K562 (cell line): Measurements from ENCODE around the gene GJB2. TPM values are rescaled to one million over a fixed set of nuclear protein-coding genes. Genes with fewer than 3 reads are reported as not detected.
A peak's percentile ranks its signal among the peaks of the same experiment; 100 is the strongest.

Experiments used
- ATAC-seq: fragments of 200-7000 bp; cut with Tn5 transposase; 3 replicates; pipeline ENCODE4 v1.9.1; 2020; ENCODE audit warnings: moderate library complexity
- BruUV-seq: library from RNA; stranded (reverse); fragments of 400-500 nt; replicated peaks from 2 replicates; lab custom pipeline; 2021; lab: Mats Ljungman, UMichigan
- CTCF ChIA-PET: fragments of 300-600 bp; formaldehyde crosslinking; extraction: SDS; loops from one replicate; lab custom pipeline; 2021; ENCODE audit warnings: low intra/inter-chr PET ratio; lab: Yijun Ruan, JAX
- POLR2A ChIA-PET: fragments of 300-600, 350-650 bp; sonication (Branson Sonifier 250); formaldehyde crosslinking; extraction: SDS; loops from one replicate; lab custom pipeline; 2021; ENCODE audit warnings: antibody characterized with exemption, inconsistent platforms; lab: Yijun Ruan, JAX
- DNase-seq, 4 experiments: peaks; one replicate each; pipeline versions ENCODE4 v3.0.0 to v3.0.0-alpha.2; 2011 to 2018; ENCODE audit warnings: low spot score in 3 of 4, mixed read lengths in 3 of 4; ENCODE audit errors: extremely low read depth in 1 of 4
- FAIRE-seq: peaks from 2 replicates; lab custom pipeline; 2011; peaks lifted over from hg19 to GRCh38; lab: Jason Lieb, UNC
- H2AFZ ChIP-seq: 2 replicates; pipeline ENCODE4 v1.6.0; 2011; ENCODE audit warnings: low read depth, low read length, control low read depth, inconsistent platforms
- H3K27ac ChIP-seq: fragments of 200-600 bp; 3 replicates; pipeline ENCODE4 v1.8.0; 2011; ENCODE audit warnings: low read depth, mild to moderate bottlenecking, control low read depth, inconsistent platforms, low read length, moderate library complexity, mixed read lengths; ENCODE audit errors: extremely low read depth
- H3K27me3 ChIP-seq, 2 experiments: fragments of 300-600 bp in 1 of 2; 2 replicates in 1 of 2; 3 replicates in 1 of 2; pipeline versions ENCODE4 v1.6.0 to v1.8.0; 2011; ENCODE audit warnings: inconsistent platforms in 2 of 2, low read length in 2 of 2, mild to moderate bottlenecking in 1 of 2, mixed read lengths in 1 of 2, moderate library complexity in 1 of 2; ENCODE audit not compliant: control insufficient read depth in 2 of 2, insufficient read depth in 2 of 2
- H3K36me3 ChIP-seq: fragments of 300-600 bp; 3 replicates; pipeline ENCODE4 v1.8.0; 2011; ENCODE audit warnings: mild to moderate bottlenecking, low read length, inconsistent platforms; ENCODE audit not compliant: control insufficient read depth, insufficient read depth
- H3K4me1 ChIP-seq, 2 experiments: fragments of 200-600 bp in 1 of 2; replicated peaks in 1 of 2; 2 replicates in 1 of 2; 3 replicates in 1 of 2; pipeline versions ENCODE4 v1.5.1 to v1.8.0; 2011; ENCODE audit warnings: inconsistent platforms in 2 of 2, low read length in 2 of 2, mild to moderate bottlenecking in 1 of 2, mixed read lengths in 1 of 2, moderate library complexity in 1 of 2; ENCODE audit not compliant: control insufficient read depth in 2 of 2, insufficient read depth in 2 of 2
- H3K4me2 ChIP-seq: 2 replicates; pipeline ENCODE4 v1.6.1; 2011; ENCODE audit warnings: low read length, control low read depth, inconsistent platforms, mixed read lengths; ENCODE audit not compliant: insufficient read depth
- H3K4me3 ChIP-seq: fragments of 200-600 bp; sonication (generic), shearing (Covaris generic); 2 replicates; pipeline ENCODE4 v1.5.1; 2016; ENCODE audit warnings: control low read depth, inconsistent platforms
- H3K79me2 ChIP-seq: fragments of 200-600 bp; 3 replicates; pipeline ENCODE4 v1.8.0; 2011; ENCODE audit warnings: low read length, inconsistent platforms; ENCODE audit not compliant: control insufficient read depth, insufficient read depth
- H3K9ac ChIP-seq, 2 experiments: 2 replicates each; pipeline versions ENCODE4 v1.6.0 to v1.6.1; 2011; ENCODE audit warnings: low read depth in 2 of 2, low read length in 2 of 2, control low read depth in 1 of 2, inconsistent platforms in 1 of 2, mild to moderate bottlenecking in 1 of 2, mixed read lengths in 1 of 2; ENCODE audit not compliant: insufficient read depth in 1 of 2
- H3K9me1 ChIP-seq: one replicate; pipeline ENCODE4 v1.6.0; 2011; ENCODE audit warnings: inconsistent platforms, mild to moderate bottlenecking, low read length, moderate library complexity; ENCODE audit not compliant: control insufficient read depth, insufficient read depth
- H3K9me3 ChIP-seq: replicated peaks from 2 replicates; pipeline ENCODE4 v1.5.1; 2011; ENCODE audit warnings: low read depth, low read length, inconsistent platforms; ENCODE audit not compliant: control insufficient read depth, insufficient read depth
- H4K20me1 ChIP-seq: replicated peaks from 2 replicates; pipeline ENCODE4 v1.6.1; 2011; ENCODE audit warnings: low read length, inconsistent platforms, mixed read lengths; ENCODE audit not compliant: control insufficient read depth, insufficient read depth
- CBFA2T3 ChIP-seq: fragments of 450-650 bp; IDR thresholded peaks from 2 replicates; pipeline ENCODE4 v1.6.1; 2017
- EGR1 ChIP-seq: fragments of 450-650 bp; conservative IDR thresholded peaks from 2 replicates; pipeline ENCODE4 v1.6.1; 2017; ENCODE audit warnings: mild to moderate bottlenecking
- MCM5 ChIP-seq: fragments of 450-650 bp; IDR thresholded peaks from 2 replicates; pipeline ENCODE4 v1.6.1; 2016; ENCODE audit warnings: low read depth
- RFX7 ChIP-seq: fragments of 250-450 bp; sonication (Bioruptor Pico); IDR thresholded peaks from 2 replicates; pipeline ENCODE4 v1.5.1; 2021; ENCODE audit warnings: mild to moderate bottlenecking
- TAF1 ChIP-seq: IDR thresholded peaks from 2 replicates; pipeline ENCODE4 v1.6.1; 2011; ENCODE audit warnings: mild to moderate bottlenecking, low read length, moderate library complexity; ENCODE audit not compliant: insufficient read depth, control insufficient read depth, severe bottlenecking; ENCODE audit errors: extremely low read depth
- TAF9B ChIP-seq: fragments of 450-650 bp; IDR thresholded peaks from 2 replicates; pipeline ENCODE4 v1.6.1; 2018; ENCODE audit warnings: mild to moderate bottlenecking; ENCODE audit not compliant: partially characterized antibody
- WGBS: fragments of 100-300 bp; shearing (Covaris generic); methylation state at CpG from one replicate; pipeline ENCODE4 v1.1.6; 2016; ENCODE audit warnings: low coverage, mixed read lengths; ENCODE audit not compliant: insufficient coverage; ENCODE audit errors: missing lambda C conversion rate; 5-methylcytosine and 5-hydroxymethylcytosine counted together
- in situ Hi-C: fragments of 300-500 bp; cut with MboI; formaldehyde crosslinking; loops from 4 replicates; pipeline ENCODE4 v1.15.0; 2018; ENCODE audit warnings: inconsistent platforms, mixed read lengths
- intact Hi-C: fragments of 100-400 bp; cut with micrococcal nuclease; formaldehyde crosslinking; loops from 2 replicates; pipeline ENCODE4 v1.14.2; 2022
- polyA plus RNA-seq, 8 experiments: library from polyadenylated mRNA; depleted of rRNA in 4 of 8; stranded (reverse) in 5 of 8; unstranded in 3 of 8; fragments of >200 nt; fragmentation: Nextera tagmentation in 2 of 8; fragmentation: Illumina TruSeq in 1 of 8; extraction: Ambion mirVana in 2 of 8; extraction: Trizol in 1 of 8; gene quantifications; 2 replicates each; pipeline versions ENCODE4 v1.2.1 to v1.2.3, GENCODE V29; 2011 to 2014; ENCODE audit warnings: inconsistent platforms in 1 of 8, missing spikeins in 1 of 8
- total RNA-seq, 7 experiments: library from RNA; depleted of rRNA in 6 of 7; stranded (reverse); fragments of >200 nt in 6 of 7; fragmentation: Illumina TruSeq in 2 of 7; extraction: Trizol in 2 of 7; gene quantifications; 2 replicates each; pipeline versions ENCODE4 v1.2.1 to v1.2.3, GENCODE V29; 2011 to 2021; ENCODE audit warnings: low replicate concordance in 1 of 7
- TF ChIP-seq, protein P1 (sequence below): fragments of 450-650 bp; IDR thresholded peaks from 2 replicates; pipeline ENCODE4 v1.6.1; 2018; ENCODE audit not compliant: partially characterized antibody

Gene GJB2
- total and polyA plus RNA-seq, 9 of the 15 experiments (the other 6 are each of a cell fraction or from before 2014, with no cell fraction given), result not detected

DNA sequence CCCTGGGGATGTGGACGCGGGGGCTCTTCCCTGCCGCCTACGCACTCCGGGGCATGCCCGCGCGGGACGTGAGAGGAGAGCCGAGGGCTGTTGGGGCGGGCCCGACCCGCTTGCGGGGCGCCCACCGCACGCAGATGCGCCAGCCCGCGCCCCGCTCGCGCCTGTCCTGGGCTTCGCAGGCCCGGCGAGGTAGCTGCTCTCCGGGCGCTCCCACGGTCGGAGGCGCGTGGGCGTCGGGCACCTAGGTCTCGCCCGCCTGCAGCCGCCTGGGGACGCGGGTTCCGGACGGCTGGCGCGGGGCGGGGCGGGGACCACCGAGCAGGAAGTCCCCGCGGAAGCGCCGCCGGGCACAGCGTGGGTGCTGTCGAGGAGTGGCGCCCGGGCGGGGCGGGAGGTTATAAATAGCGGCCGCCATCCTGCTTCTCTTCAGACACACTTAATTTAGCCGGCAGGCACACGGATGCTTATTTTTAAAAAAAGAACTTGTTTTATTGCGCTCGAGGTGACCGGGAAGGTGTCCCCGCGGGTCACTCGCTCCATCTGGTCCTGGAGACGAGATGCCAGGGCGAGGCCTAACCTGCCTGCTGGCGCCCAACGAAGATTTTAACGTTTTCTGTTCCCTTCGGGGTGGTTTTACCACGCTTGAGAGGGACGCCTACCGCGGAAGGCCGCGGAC lies 31.3 kb downstream of the GJB2 start:
- CTCF ChIA-PET, result interaction anchor here (0.5 kb wide), 1 partner anchor 142 kb away, joined by 3 read pairs; no protein-coding TSS in a partner anchor
- H3K79me2 ChIP-seq, result no peaks in the 10 kb centered on the region
- no peak overlapping the region for H3K4me2 ChIP-seq
- H3K9me3 ChIP-seq, result no peaks in the 10 kb centered on the region
- H3K4me3 ChIP-seq, result no peak overlapping the region
- ATAC-seq (no peak), DNase-seq (no peak), FAIRE-seq (no peak)
- POLR2A ChIA-PET, result no interaction called here
- no peak overlapping the region for H3K27ac ChIP-seq
- H3K9ac ChIP-seq, result no peak overlapping the region
- intact Hi-C loops, result no loop called here
- no peaks in the 10 kb centered on the region; the same call in 1 of the 2 replicates for H4K20me1 ChIP-seq
- H3K4me1 ChIP-seq, result peaks cover 0 to 13% of the 10 kb centered on the region in 2 experiments; a peak in 3 of 5 replicates
- WGBS, result 91% methylated on average over 16 of the region's 79 CpGs
- peaks cover 3 to 6% of the 10 kb centered on the region in 2 experiments; a peak in 3 of 5 replicates for H3K27me3 ChIP-seq
- in situ Hi-C loops, result loop anchor here (10.0 kb wide), 1 partner anchor 177 kb away; no protein-coding TSS in a partner anchor
- no TSS peak for BruUV-seq
- H3K9me1 ChIP-seq, result no peaks in the 10 kb centered on the region
- no peaks in the 10 kb centered on the region for H3K36me3 ChIP-seq
- TF ChIP-seq MCM5, result no peak
- H2AFZ ChIP-seq, result no peak overlapping the region

DNA sequence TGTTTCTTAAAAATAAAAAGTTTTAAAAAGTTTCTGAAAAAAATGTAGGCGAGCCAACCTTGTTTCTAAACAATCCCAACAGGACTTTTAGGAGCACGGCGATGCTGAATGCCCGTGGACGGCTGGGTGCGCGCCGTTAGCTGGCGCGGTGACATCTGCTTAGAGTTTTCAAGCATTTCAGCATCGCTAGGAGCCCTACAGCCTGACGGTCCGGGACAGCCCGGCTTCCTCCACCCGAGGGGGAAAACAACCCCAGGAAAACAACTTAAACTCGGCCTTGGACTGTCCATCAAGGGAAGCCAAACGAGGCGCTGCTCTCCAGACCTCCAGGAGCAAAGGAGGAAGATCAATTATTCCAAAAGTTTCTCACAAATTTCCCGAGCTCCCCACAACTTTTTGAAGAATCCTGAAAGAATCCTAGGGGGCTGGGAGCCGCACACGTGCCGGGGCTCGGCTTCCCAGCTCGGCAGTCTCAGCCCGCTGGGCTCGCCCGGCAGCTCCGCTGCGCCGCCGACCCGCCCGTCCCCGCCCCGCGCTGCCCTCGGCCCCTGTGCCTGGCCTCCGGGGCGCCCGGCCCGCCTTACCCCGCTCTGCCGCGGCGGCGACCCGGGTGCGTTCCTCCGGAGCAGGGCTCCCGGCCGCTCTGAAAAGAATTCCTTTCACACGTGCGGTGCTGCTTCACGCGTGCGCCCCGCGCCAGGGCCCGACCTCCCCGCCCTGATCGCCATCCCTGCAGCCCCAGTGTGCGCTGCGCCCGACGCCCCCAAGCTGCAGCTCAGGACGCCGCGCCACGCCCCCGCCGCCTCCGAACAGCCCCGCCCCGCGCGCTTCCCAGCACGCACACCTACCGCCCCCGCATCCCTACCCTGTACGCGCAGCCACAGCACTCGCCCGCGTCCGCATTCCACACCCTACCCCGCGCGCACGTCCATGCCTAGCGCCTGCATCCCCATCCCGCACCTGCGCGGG lies 32.1 kb downstream of the GJB2 start, which contains the start of gene GJA3:
TSS of gene GJA3 (minus strand) at position 747 of the 969 bp plus-strand sequence. CDS start 17,764 bp downstream, outside the sequence.
- no peak for FAIRE-seq
- Histone ChIP-seq H3K9me1 (no peaks in the 10 kb centered on the region), H3K4me1 (peaks cover 0 to 13% of the 10 kb centered on the region in 2 experiments; a peak in 3 of 5 replicates), H3K4me3 (peak within 1 kb of the TSS; percentile 32), H3K27ac (no peak within 1 kb of the TSS), H4K20me1 (no peaks in the 10 kb centered on the region), H3K9ac (peak within 1 kb of the TSS in 1 of 2 experiments; percentile 75; a peak in 2 of 4 replicates), H3K9me3 (no peaks in the 10 kb centered on the region), H3K27me3 (peaks cover under 1 to 2% of the 10 kb centered on the region in 2 experiments; a peak in 2 of 5 replicates), H2AFZ (peak within 1 kb of the TSS; percentile 53; the same call in 1 of the 2 replicates), H3K36me3 (no peaks in the 10 kb centered on the region), H3K79me2 (no peaks in the 10 kb centered on the region), H3K4me2 (peak within 1 kb of the TSS; percentile 63)
- intact Hi-C loops, result no loop called here
- in situ Hi-C loops, result loop anchor here (10.0 kb wide), 1 partner anchor 176 kb away; no protein-coding TSS in a partner anchor
- BruUV-seq, result no TSS peak
- ATAC-seq, result peak; percentile 83
- CTCF ChIA-PET, result interaction anchor here (0.5 kb wide), 1 partner anchor 141 kb away, joined by 3 read pairs; no protein-coding TSS in a partner anchor
- POLR2A ChIA-PET, result no interaction called here
- DNase-seq, result peak; percentile 41 to 67 (median 60)
- WGBS, result 1% methylated on average over 30 of the region's 93 CpGs
- TF ChIP-seq RFX7 (CRISPR knock-in tag) (no peak), TAF9B (no peak), EGR1 (peak; percentile 82), CBFA2T3 (no peak), TAF1 (no peak)
- TF ChIP-seq, protein P1, sequence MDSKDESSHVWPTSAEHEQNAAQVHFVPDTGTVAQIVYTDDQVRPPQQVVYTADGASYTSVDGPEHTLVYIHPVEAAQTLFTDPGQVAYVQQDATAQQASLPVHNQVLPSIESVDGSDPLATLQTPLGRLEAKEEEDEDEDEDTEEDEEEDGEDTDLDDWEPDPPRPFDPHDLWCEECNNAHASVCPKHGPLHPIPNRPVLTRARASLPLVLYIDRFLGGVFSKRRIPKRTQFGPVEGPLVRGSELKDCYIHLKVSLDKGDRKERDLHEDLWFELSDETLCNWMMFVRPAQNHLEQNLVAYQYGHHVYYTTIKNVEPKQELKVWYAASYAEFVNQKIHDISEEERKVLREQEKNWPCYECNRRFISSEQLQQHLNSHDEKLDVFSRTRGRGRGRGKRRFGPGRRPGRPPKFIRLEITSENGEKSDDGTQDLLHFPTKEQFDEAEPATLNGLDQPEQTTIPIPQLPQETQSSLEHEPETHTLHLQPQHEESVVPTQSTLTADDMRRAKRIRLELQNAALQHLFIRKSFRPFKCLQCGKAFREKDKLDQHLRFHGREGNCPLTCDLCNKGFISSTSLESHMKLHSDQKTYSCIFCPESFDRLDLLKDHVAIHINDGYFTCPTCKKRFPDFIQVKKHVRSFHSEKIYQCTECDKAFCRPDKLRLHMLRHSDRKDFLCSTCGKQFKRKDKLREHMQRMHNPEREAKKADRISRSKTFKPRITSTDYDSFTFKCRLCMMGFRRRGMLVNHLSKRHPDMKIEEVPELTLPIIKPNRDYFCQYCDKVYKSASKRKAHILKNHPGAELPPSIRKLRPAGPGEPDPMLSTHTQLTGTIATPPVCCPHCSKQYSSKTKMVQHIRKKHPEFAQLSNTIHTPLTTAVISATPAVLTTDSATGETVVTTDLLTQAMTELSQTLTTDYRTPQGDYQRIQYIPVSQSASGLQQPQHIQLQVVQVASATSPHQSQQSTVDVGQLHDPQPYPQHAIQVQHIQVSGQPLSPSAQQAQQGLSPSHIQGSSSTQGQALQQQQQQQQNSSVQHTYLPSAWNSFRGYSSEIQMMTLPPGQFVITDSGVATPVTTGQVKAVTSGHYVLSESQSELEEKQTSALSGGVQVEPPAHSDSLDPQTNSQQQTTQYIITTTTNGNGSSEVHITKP, result no peak
